HFFc6 (cell line): Measurements from ENCODE around the gene HLA-F. TPM values are rescaled to one million over a fixed set of nuclear protein-coding genes. Genes with fewer than 3 reads are reported as not detected.

Experiments
- DNase-seq: peaks from one replicate; pipeline ENCODE4 v3.0.0-alpha.2; 2018
- H3K27ac Mint-ChIP-seq: 2 replicates; pipeline ENCODE4 v1.8.0; 2020; ENCODE audit warnings: mild to moderate bottlenecking, mixed read lengths
- H3K27me3 Mint-ChIP-seq: 2 replicates; pipeline ENCODE4 v1.8.0; 2021; ENCODE audit warnings: mild to moderate bottlenecking, moderate library complexity, mixed read lengths; ENCODE audit not compliant: insufficient read depth
- H3K36me3 Mint-ChIP-seq: 2 replicates; pipeline ENCODE4 v1.8.0; 2021; ENCODE audit warnings: low read depth, mixed read lengths
- H3K4me1 Mint-ChIP-seq: 2 replicates; pipeline ENCODE4 v1.8.0; 2020; ENCODE audit warnings: low read depth, mixed read lengths
- H3K4me3 Mint-ChIP-seq: 2 replicates; pipeline ENCODE4 v1.8.0; 2020; ENCODE audit warnings: mild to moderate bottlenecking, moderate library complexity, mixed read lengths
- H3K9me3 Mint-ChIP-seq: 2 replicates; pipeline ENCODE4 v1.8.0; 2020; ENCODE audit warnings: mild to moderate bottlenecking, mixed read lengths
- CTCF ChIP-seq: fragments of 200-600 bp; sonication (generic); IDR thresholded peaks from 2 replicates; pipeline ENCODE4 v1.5.0; 2021; ENCODE audit warnings: antibody characterized with exemption, mild to moderate bottlenecking
- total RNA-seq, 6 experiments: library from RNA; stranded (reverse); fragmentation: NEBNext Ultra II Directional; extraction: Animal tissue kit (Norgen Biotek cat#: 25700); gene quantifications; 2 replicates in 1 of 6; 3 replicates in 5 of 6; pipeline ENCODE4 v1.2.3, GENCODE V29; 2021

The HLA-F gene
- total RNA-seq, 6 experiments from 2014 or later, result 1.4 to 7.5 (median 4.2) TPM

DNA sequence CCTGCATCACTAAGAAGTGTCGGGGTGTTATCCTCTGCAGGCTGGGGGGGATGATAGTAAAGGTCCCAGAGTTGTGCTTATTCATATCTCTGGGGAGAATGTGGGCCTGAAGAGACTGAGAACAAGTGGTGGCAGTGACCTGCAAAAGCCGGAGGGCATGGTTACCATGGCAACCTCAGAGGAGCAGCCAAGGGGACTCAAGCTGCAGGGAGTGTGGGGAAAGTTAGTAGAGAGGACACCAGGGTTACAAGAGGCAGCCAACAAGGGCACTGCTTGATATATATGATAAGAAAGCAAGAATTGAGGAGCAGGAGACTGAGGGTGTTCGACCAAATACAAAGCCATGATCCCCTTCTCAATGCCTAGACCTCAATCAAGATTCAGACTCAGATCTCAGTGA is 46.1 kb downstream of the HLA-F start:
- Mint-ChIP-seq H3K36me3 (no peaks in the 10 kb centered on the region), H3K27me3 (peaks cover 16% of the 10 kb centered on the region), H3K27ac (no peak overlapping the region), H3K4me1 (peaks cover 12% of the 10 kb centered on the region), H3K9me3 (no peaks in the 10 kb centered on the region), H3K4me3 (no peak overlapping the region)
- DNase-seq, result no peak
- TF ChIP-seq CTCF, result no peak

DNA sequence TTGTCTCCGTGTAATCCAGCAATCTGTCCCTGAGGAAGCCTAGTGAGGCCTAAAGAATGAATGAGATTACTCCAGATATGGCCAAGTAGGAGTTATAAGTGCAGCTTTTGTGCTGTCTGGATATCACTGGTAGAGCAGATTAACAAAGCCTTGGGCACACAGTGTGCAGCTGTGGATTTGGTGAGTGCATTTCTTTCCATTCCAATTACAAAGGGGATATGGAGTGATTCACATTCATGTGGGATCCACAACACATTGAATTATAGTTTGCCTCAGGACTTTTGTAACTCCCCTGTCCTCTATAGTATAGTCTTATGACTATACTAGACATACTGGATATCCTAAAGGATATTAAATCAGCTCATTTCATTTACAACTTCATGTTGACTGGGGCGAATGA is 47.1 kb downstream of the HLA-F start:
- H3K4me3 Mint-ChIP-seq, result no peak overlapping the region
- H3K4me1 Mint-ChIP-seq, result peaks cover 2% of the 10 kb centered on the region; the same call in 1 of the 2 replicates
- no peak overlapping the region for H3K27ac Mint-ChIP-seq
- no peak for DNase-seq
- no peaks in the 10 kb centered on the region for H3K9me3 Mint-ChIP-seq
- H3K27me3 Mint-ChIP-seq, result peaks cover 16% of the 10 kb centered on the region
- no peaks in the 10 kb centered on the region for H3K36me3 Mint-ChIP-seq
- no peak for TF ChIP-seq CTCF

DNA sequence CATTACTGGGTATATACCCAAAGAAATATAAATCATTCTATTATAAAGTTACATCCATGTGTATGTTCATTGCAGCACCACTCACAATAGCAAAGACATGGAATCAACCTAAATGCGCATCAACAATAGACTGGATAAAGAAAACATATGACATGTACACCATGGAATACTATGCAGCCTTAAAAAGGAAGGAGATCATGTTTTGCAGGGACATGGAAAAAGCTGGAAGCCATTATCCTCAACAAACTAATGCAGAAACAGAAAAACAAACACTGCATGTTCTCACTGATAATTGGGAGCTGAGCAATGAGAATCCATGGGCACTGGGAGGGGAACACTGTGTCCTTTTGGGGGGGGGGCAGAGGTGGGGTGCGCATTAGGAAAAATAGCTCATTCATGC is 53.5 kb downstream of the HLA-F start:
- Mint-ChIP-seq H3K9me3 (no peaks in the 10 kb centered on the region; the same call in 1 of the 2 replicates), H3K36me3 (no peaks in the 10 kb centered on the region), H3K27me3 (peaks cover 24% of the 10 kb centered on the region), H3K27ac (no peak overlapping the region), H3K4me3 (no peak overlapping the region), H3K4me1 (no peaks in the 10 kb centered on the region)
- no peak for TF ChIP-seq CTCF
- no peak for DNase-seq

Other genes starting within 250 kb of the HLA-F start
- gene MAS1L, start 235.5 kb upstream of the HLA-F start, total RNA-seq, result not detected
- gene UBD, start 163.7 kb upstream of the HLA-F start, total RNA-seq, result not detected
- not detected for gene OR2H2, start 138.3 kb upstream of the HLA-F start, total RNA-seq
- gene GABBR1, start 90.3 kb upstream of the HLA-F start, total RNA-seq, result 10 to 100 TPM; 13.5 to 17.9 (median 17.4) TPM
- not detected for gene MOG, start 66.3 kb upstream of the HLA-F start, total RNA-seq
- not detected for gene ZFP57, start 42.3 kb upstream of the HLA-F start, total RNA-seq
- gene HLA-G, start 104.4 kb downstream of the HLA-F start, total RNA-seq, result under 1 TPM in 4 of 6 experiments, not detected in 2; 0.16 to 0.48 (median 0.24) TPM
- 100 to 1,000 TPM; 116 to 159 (median 149) TPM for gene HLA-A, start 219.1 kb downstream of the HLA-F start, total RNA-seq